Activated T-cell treated with anti-CD3 and anti-CD28 coated beads for 24 hours (primary cell): ENCODE data around the gene FLNB.

ENCODE experiments used
- DNase-seq: peaks from one replicate; pipeline ENCODE4 v3.0.0-alpha.2; 2020; ENCODE audit warnings: low read depth

FLNB gene

DNA sequence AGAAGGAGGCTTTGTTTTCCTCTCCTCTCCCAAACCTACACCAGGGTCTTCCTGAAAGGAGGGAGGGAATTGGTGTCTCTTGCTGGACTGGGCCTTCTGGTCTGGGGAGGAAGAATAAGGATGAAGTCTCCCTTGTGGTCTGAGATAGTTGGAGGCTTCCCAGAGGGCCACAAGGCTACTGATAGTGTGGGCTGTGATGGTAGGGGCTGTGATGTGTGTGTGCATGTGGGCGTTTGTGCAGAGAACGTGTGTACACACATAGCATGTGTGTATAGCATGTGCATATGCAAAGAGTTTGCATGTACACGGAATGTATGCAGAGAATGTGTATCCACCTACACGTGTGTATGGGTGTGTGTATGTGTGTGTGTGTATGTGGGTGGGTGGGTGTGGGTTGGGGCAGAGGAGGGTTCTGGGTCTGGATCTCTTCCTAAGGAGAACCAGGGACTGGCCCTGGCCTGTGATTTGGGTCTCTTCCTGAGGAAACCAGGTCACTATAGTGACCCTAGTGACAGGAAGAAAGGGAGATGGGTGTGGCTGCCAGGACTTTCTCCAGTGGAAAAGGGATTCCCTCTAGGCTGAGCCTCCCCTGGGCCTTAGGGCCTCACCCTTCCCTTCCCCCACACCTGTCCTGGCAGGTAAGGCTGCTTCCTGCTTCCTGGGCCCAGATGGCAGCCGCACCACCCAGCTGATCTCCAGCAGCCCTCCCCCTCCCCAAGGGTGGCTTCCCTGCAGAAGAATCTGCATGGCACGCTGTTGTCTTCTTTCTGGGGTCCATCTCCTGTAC is 1.7 kb downstream of the FLNB start:
- DNase-seq: no peak

DNA sequence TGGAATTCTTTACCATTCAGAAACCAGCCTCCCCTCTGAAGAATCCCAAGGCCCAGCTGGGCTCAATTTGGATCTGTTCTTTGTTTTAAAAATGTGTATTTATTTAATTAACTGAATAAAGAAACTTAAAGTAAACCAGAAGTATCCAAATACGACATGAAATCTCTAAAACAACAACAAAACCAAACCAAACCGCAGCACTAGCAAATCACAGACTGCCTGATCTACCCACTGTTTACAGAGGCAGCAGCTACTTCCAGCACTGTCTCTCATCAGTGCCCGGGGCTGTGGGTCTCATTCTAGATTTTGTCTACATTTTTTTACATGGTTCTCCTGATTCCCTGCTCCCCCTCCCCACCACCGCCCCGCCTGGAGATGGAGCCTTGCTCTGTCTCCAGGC is 2.3 kb downstream of the FLNB start:
- DNase-seq: no peak

DNA sequence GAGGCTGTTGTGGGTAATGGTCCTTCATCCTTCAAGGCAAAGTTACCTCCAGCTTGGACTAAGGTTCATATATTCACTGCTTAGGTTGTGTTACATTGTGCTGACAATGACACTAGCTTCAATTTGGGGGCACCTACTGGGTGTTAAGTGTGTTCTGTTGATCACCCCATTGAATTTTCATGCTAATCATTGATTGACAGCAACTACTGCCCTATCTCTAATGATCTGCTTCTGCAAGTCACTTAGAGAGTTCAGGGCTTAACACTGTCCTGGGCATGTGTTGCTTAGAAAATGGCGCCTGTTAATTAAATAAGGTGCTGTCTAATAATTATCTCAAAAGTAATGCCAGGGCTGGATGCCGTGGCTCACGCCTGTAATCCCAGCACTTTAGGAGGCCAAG is 3.4 kb downstream of the FLNB start:
- no peak for DNase-seq

DNA sequence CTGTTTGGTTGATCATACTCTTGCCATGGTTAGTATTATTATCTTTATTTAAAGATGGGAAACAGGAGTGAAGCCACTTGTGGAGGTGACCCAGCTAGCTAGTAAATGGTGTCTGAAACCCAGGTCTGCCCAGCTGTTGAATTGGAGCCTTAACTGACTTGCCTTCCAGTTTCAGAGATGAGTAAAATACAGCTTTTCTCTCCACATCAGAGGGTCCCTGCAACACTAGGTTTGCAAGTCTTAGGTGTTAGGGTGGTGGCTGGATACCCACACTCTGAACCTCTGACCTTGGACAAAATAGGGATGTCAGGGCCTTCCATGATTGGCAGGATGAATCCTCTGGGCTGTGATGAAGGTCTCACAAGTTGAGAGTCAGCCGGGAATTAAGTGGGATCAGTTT is 4.1 kb downstream of the FLNB start:
- no peak for DNase-seq

DNA sequence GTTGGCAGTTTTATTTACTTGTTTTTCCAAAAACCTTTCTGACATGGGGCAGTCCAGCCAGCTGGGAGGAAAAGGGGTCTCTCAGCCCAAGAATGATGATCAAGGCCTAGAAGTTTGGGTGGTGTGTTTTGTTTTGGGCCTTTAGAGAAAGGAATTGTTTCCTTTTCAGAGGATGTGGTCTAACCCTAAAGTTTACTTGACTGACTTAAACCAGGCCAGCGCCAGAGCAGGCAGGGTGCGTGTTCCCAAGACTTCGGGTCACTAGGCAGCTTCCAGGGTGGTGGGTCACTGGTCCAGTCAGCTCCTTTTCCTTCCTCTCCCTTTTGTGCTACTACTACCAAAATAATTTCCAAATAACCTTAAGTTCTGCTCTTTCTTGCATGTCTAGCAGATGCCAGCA is 4.9 kb downstream of the FLNB start:
- no peak for DNase-seq

DNA sequence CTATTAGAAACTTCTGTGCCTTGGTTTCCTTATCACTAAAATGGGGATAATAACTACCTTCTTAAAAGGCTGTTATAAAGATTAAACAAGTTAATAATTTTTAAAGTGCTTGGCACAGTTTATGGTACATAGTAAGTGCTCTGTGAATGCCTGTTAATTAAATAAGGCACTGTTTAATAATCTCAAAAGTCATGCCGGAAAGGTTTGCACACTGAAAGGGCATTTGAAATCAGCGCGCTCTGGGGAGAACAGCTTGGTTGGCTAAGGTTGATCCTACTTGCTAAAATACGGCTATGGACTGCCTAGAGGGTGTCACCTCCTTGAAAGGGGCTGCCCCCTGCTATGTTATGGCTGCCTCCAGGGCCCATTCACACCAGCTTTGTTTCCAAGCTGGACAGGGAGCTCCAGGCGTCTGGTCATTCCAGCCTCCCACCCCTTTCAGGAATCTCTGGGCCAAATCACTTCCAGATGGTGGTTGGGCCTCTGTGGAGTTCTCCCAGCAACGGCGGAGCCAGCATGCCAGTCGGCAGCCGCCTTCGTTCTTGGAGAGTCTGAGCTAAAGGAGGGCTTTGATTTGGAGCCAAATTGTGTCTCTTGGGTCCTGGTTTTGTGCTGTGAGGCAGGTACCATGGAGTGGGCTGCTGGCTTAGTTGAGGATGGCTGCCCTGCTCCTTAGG is 5.9 kb downstream of the FLNB start:
- no peak for DNase-seq

DNA sequence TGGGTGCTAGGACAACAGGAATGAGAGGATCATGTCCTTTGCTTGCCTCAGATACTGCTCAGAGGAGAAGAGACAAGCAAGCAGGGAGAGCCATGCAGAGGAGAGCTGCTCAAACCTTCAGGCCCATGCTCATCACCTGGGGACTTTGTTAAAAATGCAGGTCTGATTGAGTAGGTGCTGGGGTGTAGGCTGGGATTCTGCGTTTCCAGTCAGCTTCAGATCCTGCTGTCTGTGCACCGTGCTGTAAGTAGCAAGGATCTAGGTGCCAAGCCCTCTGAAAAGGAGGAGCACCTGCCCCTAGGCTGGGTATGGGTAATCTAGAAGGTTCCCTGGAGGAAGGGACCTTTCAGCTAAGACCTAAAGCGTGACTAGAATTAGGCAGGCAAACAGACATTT is 7.3 kb downstream of the FLNB start:
- no peak for DNase-seq

DNA sequence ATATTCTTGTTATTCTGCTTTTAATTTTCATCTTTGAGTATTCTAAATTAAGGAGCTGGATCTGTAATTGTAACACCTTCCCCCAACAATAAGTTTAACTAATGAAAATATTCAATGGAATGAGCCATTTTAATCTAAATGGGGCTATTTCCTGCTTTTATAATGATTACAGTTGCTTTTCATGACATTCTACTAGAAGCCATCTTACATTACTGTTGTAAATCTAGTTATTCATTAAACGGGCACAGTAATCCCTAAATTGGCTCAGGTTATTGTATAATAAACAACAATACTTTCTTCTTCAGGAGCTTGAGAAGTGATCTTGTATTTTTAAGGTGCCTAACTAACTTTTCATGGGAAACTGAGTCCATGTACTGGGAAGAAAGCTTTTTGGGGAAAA is 8.5 kb downstream of the FLNB start:
- DNase-seq: no peak

DNA sequence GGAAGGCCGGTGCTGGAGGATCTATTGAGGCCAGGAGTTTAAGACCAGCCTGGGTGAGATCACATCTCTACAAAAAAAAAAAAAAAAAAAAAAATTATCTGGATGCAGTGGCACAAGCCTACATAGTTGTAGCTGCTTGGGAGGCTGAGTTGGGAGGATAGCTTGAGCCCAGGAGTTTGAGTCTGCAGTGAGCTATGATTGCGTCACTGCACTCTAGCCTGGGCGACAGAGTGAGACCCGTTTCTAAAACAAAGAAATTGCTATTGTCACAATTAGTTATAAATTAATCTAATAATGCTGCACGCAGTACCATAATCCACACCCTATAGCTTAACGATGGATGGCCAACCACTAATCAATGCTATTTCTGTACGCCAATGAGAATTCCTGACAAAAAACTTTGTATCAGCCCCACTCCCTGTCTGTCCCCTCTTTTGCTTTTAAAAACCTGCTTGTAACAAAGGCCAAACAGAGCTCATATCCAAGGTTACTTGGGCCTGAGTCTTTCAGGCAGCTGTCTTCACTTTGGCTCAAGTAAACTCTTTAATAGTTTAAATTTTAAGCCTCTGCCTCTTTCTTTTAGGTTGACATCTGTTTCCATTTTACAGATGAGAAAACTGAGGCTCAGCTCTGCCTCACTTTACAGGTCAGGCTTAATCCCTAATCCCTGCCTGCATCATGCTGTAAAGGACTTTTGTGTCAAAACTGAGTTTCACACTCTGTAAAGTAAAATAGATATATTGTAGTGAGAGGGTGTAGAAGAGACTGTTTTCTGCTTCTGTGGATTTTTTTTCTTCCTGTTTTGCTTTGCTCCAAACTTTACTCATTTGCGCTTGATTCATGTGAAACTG is 10.9 kb downstream of the FLNB start:
- DNase-seq: no peak

DNA sequence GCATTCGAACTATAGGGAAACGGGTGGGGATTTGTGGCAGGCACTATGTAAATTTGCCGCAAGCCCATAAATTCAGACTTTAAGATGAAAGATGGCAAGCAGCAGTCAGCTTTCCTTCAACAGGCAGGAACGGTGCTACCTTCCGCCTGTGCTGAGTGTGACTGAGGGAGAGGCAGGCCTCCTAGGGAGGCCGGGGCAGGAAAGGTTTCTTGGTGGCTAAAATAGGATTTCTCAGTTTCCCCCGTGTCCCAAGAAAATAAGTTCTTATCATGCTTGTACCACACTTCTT is 12.5 kb downstream of the FLNB start:
- DNase-seq: no peak

DNA sequence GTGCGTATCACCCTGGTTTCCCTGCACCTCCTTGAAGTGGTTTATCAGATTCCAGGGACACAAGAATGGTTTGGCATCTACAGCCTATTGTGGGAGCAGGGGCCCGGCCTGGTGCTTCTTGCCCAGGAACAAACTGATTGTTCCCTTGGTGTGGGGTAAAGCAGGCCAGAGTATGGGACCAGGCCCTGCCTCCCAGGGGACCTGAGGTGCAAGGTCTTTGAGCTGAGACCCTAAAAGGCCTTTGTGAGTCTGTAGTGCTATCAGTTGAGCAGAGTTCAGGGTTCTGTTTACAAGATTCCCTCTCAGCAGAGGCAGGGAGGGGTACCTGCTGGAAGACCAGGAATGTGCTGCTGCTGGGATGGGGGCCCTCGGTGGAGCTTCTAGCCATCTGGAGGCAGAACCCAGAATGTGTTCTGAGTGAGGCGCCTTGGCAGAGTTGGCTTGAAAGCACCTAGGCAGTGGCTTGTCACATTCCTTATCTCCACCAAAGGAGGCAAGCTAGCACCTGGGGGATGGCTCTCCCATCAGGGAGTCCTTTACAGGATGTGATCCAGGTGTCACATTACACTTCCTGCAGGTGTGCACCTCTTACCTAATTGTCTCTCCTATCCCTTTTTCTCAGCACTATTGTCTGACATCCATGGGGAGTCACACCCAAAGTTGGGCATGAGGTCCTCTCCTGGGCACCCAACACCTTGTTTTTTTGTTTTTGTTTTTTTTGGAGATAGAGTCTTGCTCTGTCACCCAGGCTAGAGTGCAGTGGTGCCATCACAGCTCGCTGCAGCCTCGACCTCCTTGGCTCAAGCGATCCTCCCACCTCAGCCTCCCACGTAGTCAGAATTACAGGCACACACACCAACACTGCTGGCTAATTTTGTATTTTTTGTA is 13.1 kb downstream of the FLNB start:
- no peak for DNase-seq

DNA sequence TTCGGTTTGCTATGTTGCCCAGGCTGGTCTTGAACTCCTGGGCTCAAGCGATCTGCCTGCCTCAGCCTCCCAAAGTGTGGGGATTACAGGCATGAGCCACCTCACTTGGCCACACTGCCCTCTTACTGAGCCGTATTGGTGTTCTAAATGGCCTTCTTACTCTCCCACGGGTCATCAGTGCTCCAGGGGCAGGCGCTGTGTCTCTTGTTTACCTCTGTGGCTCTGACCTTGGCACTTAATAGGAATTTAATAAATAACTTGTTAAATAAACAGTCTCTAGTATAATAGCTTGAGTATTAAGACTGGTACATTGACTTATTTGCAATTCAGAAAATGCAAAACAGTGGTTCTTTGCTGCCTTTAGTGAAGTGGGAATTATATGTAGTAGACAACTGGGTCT is 13.7 kb downstream of the FLNB start:
- no peak for DNase-seq

DNA sequence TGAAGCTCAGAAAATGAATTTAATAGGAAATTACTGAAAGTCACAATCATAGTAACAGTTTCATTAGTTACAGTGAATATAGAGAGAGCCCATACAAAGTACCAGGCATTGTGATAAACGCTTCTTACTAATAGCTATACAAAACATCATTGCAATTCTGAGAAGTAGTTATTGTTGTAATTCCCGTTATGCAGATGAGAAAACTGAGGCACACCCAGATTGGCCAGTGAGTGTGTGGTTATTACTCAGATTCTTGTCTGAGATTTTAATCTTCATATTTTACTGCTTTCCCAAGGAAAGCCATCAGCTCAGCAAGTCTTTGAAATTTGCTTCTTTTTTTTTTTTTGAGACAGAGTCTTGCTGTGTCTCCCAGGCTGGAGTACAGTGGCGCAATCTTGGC is 14.3 kb downstream of the FLNB start:
- no peak for DNase-seq

DNA sequence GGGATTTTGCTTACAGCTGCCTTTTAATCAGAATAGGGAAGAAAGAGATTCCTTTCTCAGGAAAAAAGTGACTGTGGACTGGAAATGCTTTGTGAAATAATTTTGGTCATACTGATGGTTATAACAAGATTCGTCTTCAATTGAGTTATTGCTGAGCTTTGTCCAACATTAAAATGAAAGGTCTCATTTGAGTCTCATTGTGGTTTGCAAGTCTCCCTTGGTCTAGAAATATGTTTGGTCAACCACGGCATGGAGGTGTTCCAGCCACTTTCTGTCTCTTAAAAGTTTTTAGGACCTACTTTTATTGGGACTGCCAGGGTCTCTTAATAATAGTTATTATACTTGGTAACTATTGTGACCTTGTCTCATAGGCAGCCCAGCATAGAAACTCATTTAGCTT is 15.3 kb downstream of the FLNB start:
- no peak for DNase-seq

DNA sequence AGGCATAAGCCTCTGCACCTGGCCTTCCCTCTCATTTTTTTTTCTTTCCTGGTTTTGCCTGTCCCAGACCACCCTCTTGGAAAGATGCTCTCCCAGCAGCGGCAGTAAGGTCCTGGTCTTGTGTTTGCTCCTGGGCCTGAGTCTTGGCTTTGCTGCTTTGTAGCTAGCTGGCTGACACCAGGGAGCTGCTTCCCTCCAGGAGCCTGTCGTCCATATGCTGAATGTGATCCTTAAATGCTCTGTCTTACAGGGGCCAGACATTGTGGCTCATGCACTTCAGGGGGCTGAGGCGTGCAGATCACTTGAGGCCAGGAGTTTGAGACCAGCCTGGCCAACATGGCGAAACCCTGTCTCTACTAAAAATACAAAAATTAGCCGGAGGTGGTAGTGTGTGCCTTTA is 17.2 kb downstream of the FLNB start:
- DNase-seq: no peak

DNA sequence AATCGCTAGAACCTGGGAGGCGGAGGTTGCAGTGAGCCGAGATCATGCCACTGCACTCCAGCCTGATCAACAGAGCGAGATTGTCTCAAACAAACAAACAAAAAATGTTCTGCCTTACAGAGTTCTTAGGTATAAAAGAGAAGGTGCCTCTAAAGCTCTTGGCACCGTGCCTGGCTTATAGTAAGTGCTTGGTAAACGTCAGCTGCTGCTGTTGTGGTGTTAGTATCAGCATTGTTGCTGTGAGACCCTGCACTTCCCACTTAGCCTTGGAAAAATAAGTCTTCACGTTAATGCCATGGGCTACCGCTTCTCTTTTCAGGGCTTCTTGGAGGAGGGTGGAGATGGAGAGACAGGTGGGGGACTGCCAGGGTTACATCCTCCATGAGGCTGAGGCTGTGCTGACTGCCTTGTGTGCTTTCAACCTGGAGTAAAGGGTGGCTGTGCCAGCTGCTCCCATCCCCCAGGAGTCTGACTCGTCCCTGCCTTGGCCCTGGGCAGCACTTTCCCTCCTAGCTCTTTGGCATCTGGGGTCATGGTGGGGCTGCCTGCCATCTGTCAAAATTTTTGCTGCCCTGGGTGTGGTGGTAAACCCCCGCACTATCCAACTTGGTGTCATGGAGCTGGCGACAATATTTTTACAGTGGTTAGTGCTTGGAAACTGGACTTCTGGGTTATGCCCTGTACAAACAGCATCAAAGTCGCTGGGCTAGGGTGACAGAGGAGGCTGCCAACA is 17.8 kb downstream of the FLNB start:
- no peak for DNase-seq

DNA sequence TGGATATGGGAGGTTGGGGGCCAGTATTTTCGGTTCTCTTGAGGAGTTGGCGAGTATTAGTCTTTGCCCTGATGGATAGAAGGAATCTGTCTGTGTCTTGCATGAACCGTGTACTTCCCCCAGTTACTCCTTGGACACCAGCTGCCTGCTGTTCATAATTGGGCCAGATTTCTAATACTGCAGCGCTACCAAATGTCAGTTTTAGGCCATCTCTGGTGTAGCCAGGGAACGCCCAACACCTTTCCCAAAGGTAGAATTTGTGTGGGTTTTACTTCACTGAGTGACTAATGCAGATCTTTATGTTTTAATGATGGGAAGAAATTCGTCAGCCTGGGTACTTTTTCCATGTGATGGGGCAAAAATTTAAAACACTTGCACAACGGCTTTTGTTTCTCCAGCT is 18.4 kb downstream of the FLNB start:
- DNase-seq: no peak

DNA sequence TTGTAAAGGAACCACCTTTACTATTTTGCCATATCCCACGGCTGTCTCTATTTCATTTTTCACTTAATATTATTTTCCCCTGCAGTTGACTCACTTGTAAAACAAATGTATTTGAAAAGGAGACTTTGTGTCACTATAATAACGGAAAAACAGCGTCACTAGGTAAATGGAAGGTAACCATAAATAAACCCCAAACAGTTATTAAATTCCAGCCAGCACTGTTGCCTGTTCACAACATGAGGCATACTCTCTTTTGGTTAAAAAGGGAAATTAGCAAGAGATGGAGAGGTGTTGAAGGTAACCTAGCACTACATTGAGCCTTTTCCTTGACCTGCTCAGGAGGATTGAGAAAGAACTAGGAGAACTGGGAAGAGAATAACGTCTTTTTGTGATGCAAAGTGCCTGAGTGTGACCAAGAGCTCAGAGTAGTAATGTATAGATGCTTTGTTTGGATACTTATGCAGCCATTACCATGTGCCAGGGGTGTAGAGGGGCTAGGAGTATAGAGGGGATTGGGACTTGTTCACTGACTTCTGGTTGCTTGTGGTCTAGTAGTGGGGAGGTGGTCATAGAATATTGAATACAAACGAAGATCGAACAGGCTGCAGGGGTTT is 19.6 kb downstream of the FLNB start:
- DNase-seq: no peak

DNA sequence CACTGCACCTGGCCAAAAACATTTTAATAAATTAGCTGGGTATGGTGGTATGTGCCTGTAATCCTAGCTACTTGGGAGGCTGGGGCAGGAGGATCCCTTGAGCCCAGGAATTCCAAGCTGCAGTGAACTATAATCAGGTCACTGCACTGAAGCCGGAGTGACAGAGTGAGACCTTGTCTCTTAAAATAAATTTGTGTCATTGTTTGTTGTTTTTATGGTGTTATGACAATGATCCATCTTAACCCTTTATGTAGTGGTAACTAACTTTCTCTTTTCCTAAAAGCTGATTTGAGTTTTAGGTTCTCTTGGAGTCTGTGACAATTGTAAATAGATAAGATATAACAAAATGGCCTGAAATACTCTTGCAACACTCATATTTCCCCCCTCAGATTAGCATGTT is 20.7 kb downstream of the FLNB start:
- DNase-seq: no peak

DNA sequence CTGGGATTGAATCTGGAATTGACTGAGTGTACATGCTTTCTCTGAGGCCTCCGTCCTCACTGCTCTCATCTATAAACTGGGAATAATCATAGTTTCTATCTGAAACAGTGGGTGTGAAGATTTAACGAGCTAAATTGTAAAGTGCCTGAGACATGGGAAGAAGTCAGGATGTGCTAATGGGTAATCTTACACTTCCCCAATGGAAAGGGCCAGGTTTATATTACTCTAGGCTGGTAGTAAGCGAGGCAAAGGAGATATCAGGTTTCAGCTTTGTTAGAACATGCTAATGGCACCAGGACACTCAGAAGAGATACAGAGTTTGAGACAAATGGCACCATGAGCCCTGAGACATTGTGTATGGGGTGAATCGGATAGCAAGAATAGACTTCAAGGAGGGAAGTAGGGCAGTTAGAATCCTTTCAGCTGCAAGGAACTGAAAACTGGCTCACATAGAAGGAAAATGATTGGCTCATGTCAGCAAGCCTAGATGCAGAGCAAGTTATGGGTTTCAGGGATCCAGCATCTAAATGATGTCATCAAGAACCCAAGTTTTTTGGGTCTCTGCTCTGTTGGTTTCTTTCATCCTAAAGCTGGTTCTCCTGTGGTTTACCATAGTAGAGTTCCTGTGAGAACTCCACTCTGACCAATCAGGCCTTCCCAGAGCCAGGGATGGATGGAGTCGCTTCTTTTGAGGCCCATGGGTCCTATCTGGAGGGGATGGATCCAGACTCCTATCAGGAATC is 21.8 kb downstream of the FLNB start:
- no peak for DNase-seq
